Calu3 (cell line): ENCODE measurements around the gene SLC41A3. TPM values are rescaled to one million over a fixed set of nuclear protein-coding genes. Genes with fewer than 3 reads are reported as not detected.

ENCODE experiments used
- BruUV-seq: library from RNA; stranded (reverse); fragments of 400-500 nt; replicated peaks from 2 replicates; lab custom pipeline; 2021; lab: Mats Ljungman, UMichigan
- CTCF ChIA-PET: fragments of 300-600 bp; sonication (Branson Sonifier 250); formaldehyde crosslinking; loops from one replicate; lab custom pipeline; 2022; ENCODE audit warnings: antibody characterized with exemption; lab: Charles Lee
- DNase-seq: peaks from one replicate; pipeline ENCODE4 v3.0.0; 2022
- H3K27ac Mint-ChIP-seq: one replicate; pipeline ENCODE4 v1.8.0; 2022; ENCODE audit warnings: mixed read lengths; ENCODE audit not compliant: unreplicated experiment
- H3K27me3 Mint-ChIP-seq: one replicate; pipeline ENCODE4 v1.8.0; 2022; ENCODE audit warnings: mixed read lengths; ENCODE audit not compliant: unreplicated experiment
- H3K36me3 Mint-ChIP-seq: one replicate; pipeline ENCODE4 v1.8.0; 2022; ENCODE audit warnings: mild to moderate bottlenecking, moderate library complexity, mixed read lengths; ENCODE audit not compliant: insufficient read depth, unreplicated experiment
- H3K4me1 Mint-ChIP-seq: one replicate; pipeline ENCODE4 v1.8.0; 2022; ENCODE audit warnings: mild to moderate bottlenecking, low read depth, mixed read lengths; ENCODE audit not compliant: unreplicated experiment
- H3K4me3 Mint-ChIP-seq: one replicate; pipeline ENCODE4 v1.8.0; 2022; ENCODE audit warnings: mild to moderate bottlenecking, low read depth, moderate library complexity, mixed read lengths; ENCODE audit not compliant: unreplicated experiment
- H3K9me3 Mint-ChIP-seq: one replicate; pipeline ENCODE4 v1.8.0; 2022; ENCODE audit warnings: low read depth, mixed read lengths; ENCODE audit not compliant: unreplicated experiment
- intact Hi-C: fragments of 100-400 bp; cut with micrococcal nuclease; formaldehyde crosslinking; loops from one replicate; pipeline ENCODE4 v1.10.0; 2022; ENCODE audit not compliant: unreplicated experiment
- total RNA-seq: library from RNA; stranded (reverse); gene quantifications from 2 replicates; pipeline ENCODE4 v1.2.3, GENCODE V29; 2022
- TF ChIP-seq, protein P1 (sequence below): fragments of 200-600 bp; IDR thresholded peaks from one replicate; pipeline ENCODE4 v1.8.0; 2022; ENCODE audit warnings: antibody characterized with exemption; ENCODE audit not compliant: unreplicated experiment

The SLC41A3 gene
- total RNA-seq, 1 experiment from 2014 or later: 101 TPM

DNA sequence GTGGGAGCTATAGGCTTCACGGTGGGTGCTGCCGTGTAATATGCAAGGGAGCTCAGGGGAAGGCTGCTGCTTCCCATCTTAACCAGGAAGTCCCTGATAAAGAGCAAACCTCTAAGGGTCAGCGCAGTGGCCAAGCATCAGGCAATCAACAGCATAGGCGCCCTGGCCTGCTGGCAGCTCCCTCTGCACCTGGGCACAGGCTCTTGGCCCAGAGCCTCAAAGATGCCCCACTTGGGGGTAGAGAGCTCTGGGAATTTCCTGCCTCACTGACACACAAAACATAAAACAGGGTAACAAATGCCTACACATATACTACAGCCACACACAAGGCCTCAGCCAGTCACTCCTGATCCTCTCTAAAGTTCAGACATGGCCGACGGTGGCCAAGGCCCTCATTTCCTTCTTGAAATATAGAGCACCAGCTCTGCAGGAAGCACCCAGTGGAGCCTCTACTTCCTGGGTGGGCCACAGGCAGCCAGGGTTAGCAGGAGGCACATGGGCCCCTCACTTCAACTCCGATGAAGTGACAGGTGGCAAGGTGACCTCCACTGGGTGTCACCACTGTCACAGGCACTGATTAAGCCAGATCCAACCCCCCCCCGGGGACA, 20.5 kb downstream of the SLC41A3 start:
- no peak overlapping the region for H3K4me3 Mint-ChIP-seq
- no peak overlapping the region for H3K27ac Mint-ChIP-seq
- DNase-seq: no peak
- TF ChIP-seq, protein P1, sequence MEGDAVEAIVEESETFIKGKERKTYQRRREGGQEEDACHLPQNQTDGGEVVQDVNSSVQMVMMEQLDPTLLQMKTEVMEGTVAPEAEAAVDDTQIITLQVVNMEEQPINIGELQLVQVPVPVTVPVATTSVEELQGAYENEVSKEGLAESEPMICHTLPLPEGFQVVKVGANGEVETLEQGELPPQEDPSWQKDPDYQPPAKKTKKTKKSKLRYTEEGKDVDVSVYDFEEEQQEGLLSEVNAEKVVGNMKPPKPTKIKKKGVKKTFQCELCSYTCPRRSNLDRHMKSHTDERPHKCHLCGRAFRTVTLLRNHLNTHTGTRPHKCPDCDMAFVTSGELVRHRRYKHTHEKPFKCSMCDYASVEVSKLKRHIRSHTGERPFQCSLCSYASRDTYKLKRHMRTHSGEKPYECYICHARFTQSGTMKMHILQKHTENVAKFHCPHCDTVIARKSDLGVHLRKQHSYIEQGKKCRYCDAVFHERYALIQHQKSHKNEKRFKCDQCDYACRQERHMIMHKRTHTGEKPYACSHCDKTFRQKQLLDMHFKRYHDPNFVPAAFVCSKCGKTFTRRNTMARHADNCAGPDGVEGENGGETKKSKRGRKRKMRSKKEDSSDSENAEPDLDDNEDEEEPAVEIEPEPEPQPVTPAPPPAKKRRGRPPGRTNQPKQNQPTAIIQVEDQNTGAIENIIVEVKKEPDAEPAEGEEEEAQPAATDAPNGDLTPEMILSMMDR: no peak
- no peaks in the 10 kb centered on the region for H3K27me3 Mint-ChIP-seq
- intact Hi-C loops: no loop called here
- H3K36me3 Mint-ChIP-seq: no peaks in the 10 kb centered on the region
- BruUV-seq: no TSS peak
- CTCF ChIA-PET: no interaction called here
- no peaks in the 10 kb centered on the region for H3K9me3 Mint-ChIP-seq
- H3K4me1 Mint-ChIP-seq: peaks cover 9% of the 10 kb centered on the region

DNA sequence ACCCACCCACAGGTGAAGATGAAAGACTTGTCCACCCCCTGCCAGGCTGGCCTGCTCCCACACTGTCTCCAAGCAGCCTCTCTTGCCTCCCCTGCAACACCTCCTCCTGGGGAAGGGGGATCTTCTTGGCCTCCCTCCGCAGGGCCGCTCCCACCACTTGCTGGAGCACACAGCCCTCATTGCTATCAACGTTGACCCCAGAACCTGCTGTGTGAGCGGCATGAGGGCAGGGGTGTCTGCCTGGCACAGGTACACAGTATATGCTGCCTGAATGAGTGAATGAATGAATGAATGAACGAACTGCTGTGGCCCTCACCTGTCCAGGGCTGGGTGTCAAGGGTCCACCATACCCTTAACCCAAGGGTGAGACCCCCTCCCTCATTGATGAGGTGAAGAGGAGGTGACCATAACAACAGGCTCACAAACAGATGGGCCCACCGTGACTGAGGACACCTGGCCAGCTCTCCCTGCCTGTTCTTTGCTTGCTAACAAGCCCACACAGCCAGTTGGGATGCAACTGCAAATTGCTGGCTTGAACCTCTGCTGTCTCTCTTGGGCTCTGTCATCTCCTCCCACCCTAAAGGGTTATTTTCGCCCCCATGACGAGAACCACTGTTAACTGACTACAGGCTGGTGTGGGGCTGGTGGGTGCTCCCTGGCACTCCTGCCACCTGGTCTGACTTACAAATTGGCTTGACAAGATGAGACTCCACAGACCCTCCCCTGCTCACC, 22.5 kb downstream of the SLC41A3 start:
- CTCF ChIA-PET: no interaction called here
- no peaks in the 10 kb centered on the region for H3K27me3 Mint-ChIP-seq
- TF ChIP-seq, protein P1: no peak
- no peak for DNase-seq
- no peaks in the 10 kb centered on the region for H3K36me3 Mint-ChIP-seq
- peaks cover 19% of the 10 kb centered on the region for H3K4me1 Mint-ChIP-seq
- H3K4me3 Mint-ChIP-seq: no peak overlapping the region
- intact Hi-C loops: no loop called here
- H3K9me3 Mint-ChIP-seq: no peaks in the 10 kb centered on the region
- H3K27ac Mint-ChIP-seq: no peak overlapping the region
- no TSS peak for BruUV-seq

- BruUV-seq: no TSS peak
- no peak overlapping the region for H3K4me3 Mint-ChIP-seq
- CTCF ChIA-PET: interaction anchor here (0.6 to 1.3 kb wide), 2 partner anchors 11 to 19 kb away, joined by 3 to 4 read pairs; no protein-coding TSS in a partner anchor
- H3K27ac Mint-ChIP-seq: no peak overlapping the region
- H3K4me1 Mint-ChIP-seq: peaks cover 19% of the 10 kb centered on the region
- H3K36me3 Mint-ChIP-seq: no peaks in the 10 kb centered on the region
- TF ChIP-seq, protein P1: no peak
- H3K27me3 Mint-ChIP-seq: no peaks in the 10 kb centered on the region
- DNase-seq: no peak
- intact Hi-C loops: no loop called here
- H3K9me3 Mint-ChIP-seq: no peaks in the 10 kb centered on the region
Measured at GRCh38 chr3:126060613-126061145, 23.2 kb downstream of the SLC41A3 start.

DNA sequence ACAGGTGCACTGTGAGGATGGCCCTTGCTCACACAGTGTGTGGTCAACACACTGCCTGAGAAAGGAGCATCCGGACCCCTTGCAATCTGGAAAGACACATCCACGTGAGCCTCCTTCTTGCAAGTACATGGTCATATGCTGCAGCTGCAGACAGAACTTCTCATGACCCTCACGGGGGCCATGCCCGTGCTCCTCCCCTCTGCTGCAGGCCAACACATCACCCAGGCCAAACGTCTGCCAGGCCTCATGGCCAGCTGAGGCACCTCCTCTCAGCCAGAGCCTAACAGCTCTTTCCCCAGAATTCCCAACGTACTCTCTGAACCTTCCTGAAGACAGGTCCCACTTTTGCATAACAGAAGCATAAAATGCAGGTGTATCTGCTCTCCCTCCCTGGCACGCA, 25.3 kb downstream of the SLC41A3 start:
- Mint-ChIP-seq H3K36me3 (no peaks in the 10 kb centered on the region), H3K27ac (no peak overlapping the region), H3K9me3 (no peaks in the 10 kb centered on the region), H3K27me3 (no peaks in the 10 kb centered on the region), H3K4me1 (peaks cover 16% of the 10 kb centered on the region), H3K4me3 (no peak overlapping the region)
- no TSS peak for BruUV-seq
- intact Hi-C loops: no loop called here
- DNase-seq: no peak
- TF ChIP-seq, protein P1: no peak
- CTCF ChIA-PET: no interaction called here
